HG03135 (cell line): ENCODE results near the gene PCDH9.

ENCODE experiments used
- ATAC-seq: cut with Tn5 transposase; IDR thresholded peaks from one replicate; pipeline ENCODE4 v1.9.1; 2021; ENCODE audit warnings: mild to moderate bottlenecking, moderate library complexity; ENCODE audit not compliant: unreplicated experiment

Gene PCDH9

DNA sequence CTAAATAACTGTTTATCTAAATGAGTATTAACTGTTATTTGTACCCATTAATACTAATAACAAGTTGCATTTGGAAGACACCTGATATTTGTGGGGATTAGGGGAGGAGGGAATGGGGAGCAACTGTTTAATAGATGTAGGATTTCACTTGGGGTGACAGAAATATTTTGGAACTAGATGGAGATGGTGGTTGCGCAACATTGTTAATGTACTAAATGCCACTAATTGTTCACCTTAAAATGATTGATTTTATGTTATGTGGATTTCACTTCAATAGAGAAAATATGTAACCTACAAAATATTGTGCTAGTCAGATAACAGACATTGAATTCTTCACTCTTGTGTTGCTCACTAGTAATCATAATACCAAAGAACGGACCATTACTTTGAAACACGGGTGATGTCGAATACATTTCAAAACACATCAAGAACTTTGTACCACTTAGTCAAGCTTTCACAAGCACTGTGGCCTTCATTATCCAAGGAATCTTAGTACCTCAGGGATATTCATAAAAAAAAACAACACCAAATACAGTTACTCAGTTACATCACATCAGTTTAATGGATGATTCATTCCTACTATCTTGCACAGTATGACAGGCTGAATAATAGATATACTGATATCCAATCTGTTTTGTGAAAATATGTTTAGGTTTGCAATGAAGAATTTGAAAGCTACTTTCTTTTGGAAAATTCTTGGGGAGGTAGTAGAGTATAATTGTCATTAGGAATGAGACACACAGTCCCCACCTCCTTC, 721.8 kb downstream of the PCDH9 start:
- no peak for ATAC-seq

DNA sequence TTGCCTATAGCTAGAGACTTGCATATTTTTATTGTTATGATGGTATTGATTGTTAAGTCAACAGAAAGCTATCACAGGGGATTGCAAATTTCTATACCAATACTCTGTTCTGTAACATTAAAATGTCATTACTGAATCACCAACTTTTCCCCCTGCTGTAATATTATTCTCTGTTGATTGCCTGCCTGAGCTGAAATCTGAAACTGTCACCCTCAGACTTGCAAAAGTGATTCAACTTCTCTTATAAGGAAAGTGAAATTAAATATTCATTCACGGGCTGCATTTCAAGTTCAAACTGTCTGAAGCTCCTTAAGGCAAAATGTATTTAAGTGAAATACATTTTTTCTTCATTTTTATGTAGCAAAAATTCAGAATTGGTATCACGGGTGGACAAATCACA, 723.2 kb downstream of the PCDH9 start:
- ATAC-seq, result peak; percentile 77

DNA sequence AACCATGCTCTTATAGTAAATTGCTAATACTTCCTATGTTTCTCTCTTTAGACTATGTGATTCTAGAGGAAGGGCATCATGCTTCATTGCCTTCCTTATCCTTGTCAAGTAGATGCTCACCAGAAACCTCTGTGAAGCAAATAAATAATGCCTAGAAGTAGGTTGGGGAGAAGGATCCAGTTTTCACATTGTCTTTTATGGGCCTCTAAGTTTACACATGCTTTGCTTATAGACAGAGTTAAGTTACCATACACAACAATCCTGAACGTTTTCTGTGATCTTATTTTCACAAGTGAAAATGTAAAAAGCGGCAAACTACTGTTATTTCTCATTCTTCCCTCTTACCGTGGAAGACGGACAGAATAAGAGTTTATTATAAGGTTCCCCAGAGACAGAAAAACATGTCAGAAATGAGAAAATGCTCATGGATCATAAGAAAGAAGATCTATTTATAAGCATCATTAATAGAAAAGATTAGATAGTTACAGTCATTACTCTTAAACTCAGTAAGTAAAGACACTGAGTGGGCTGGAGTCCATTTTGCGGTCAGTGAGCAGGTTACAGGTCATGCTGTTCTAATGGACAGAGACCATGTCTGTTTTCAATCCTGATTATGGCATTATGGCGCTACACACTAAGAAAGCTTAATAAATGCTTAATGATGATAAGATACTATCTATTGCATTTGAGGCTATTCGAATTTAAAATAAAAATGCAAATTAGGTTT, 723.9 kb downstream of the PCDH9 start:
- no peak for ATAC-seq

DNA sequence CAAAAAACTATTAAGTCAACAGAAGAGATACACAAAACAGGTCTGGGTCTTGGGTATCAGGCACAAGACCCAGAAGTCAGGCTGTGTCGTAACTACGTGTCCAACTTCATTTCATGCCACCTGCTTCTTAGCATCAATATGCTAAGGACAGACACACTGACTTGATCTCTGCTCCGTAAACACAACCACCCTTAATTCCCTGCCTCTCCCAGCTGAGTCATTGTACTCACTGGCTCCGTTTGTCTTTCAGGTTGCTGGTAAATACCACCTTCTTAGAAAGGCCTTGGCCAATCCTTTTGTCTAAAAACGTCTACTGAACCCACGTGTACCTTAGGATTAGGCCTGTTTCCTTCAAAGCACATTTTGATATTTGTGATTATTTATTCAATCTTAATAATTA, 726.2 kb downstream of the PCDH9 start:
- no peak for ATAC-seq

DNA sequence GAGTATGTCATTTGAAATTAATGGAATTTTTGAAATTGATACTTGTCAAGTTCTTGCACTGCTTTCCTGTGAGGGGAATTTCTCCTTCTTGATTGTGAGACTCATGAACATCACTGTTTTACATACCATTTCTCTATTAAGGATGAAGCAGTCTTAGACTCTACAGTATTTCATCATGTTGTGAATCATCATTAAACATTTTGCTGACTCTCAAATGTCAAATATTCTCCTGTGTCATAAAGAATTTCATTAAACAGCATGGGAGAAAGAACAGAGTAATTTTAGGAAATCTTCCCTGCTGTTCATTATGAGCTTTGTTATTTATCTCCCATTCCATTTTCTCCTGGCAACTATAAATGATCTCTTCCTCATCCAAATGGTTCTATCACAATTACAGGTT, 729.0 kb downstream of the PCDH9 start:
- ATAC-seq, result no peak

DNA sequence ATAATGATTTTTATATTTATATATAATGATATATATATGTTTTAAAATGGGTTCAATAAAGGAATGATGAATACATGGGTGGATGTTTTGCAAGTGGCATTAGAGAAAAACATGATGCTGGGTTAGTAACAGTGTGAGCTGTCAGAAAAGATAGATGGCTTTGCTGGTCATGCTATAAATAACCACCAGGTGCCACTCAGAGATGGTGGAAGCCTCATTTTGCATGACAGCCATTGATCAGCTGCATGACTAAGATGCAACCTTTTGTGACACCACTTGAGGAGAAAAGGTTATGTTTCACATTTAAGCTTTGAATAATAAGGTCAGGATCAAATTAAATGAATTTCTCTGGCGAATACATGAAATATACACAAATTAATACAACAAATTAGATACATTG, 737.7 kb downstream of the PCDH9 start:
- ATAC-seq, result peak; percentile 83

DNA sequence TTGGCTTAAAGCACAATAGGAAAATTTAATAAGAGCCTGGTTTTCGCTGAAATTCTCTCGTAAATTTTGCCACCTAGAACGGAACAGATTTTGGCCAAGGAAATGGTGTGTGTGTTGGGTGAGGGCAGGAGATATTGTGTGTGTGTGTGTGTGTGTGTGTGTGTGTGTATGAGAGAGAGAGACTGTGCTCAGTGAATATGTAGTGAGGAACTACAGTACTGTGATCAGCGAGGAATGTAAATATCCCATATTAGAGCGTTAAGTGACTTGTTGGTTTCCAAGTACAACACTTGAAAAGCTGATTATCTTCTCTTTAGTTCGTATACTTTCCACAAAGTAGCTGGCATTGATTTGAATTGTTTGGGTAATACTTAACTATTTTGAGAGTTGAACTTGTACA, 738.9 kb downstream of the PCDH9 start:
- ATAC-seq, result no peak

DNA sequence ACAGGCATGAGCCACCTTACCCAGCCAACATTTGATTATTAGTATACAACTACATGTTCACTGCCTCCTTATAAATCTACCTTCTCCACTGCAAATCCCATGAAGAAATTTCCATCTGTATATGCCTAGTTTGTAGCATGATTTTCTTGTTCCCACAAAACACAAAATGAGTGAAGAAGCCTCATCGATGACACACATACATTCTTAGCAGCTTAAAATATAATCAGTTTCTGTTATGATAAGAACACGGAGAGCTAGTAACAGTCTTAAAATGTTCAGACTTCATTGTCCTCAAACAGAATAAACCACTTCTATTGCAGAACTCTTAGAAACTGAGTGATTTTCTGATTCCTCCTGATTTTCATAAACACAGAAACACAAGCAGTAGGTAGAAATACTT, 740.5 kb downstream of the PCDH9 start:
- ATAC-seq, result no peak

DNA sequence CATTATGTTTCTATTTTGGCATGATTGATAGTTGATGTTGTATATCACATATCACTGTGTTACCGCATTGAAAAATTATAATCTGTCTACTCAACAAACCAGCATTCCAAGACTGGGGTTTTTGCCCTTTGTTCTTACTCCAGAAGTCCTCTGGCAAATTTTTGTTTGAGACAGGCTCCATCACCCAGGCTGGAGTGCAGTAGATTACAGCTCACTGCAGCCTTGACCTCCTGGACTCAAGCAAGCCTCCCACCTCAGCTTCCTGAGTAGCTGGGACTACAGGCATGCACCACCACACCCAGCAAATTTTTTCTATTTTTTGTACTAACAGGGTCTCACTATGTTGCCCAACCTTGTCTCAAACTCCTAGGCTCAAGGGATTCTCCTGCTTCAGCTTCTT, 741.0 kb downstream of the PCDH9 start:
- ATAC-seq, result no peak

DNA sequence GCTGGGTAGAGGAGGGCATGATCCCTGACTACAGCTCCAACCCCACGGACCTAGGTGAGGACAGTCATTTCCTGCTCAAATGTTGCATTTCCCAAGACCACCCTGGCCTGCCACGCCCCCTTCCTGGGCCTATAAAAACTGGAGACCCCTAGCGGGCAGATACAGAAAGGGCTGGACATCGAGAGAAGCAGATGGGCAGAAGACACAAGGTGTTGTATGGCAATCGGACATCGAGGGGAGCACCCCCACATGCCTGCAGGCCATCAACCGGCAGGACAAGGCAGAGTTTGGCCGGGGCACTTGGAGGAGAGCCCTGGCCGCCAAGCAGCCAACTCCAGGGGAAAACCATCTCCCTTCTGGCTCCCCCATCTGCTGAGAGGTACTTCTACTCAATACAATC, 746.4 kb downstream of the PCDH9 start:
- no peak for ATAC-seq

DNA sequence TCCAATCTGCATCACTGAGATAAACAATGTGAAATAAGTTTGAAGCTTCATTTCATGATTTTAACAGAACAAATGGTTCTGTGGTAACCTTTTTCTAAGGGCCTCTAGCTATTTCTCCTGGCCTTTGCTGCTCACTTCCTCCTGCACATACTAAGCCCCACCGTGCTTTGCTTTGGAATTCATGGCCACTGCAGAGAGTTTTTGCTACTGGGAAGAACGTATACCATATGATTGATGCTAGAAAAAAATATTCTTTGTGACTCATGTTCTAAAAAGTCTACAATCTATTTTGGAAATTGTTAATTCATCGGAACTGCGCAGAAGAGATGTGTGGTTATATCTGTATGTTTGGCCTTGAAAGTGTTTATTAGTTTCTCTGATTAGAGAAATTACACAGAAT, 747.3 kb downstream of the PCDH9 start:
- no peak for ATAC-seq

DNA sequence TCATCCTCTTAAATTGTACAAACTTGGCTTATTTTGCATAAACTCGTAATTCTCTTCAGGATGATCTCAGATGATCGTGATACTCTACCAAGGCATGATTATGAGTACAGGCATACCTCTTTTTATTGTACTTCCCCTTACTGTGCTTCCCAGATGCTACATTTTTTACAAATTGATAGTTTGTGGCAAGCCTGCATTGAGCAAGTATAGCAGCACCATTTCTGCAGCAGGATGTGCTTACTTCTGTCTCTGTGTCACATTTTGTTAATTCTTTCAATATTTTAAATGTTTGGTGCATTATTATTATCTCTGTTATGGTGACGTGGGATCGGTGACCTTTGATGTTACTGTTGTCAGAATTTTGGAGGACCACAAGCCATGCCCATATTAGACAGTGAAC, 752.3 kb downstream of the PCDH9 start:
- ATAC-seq, result no peak

DNA sequence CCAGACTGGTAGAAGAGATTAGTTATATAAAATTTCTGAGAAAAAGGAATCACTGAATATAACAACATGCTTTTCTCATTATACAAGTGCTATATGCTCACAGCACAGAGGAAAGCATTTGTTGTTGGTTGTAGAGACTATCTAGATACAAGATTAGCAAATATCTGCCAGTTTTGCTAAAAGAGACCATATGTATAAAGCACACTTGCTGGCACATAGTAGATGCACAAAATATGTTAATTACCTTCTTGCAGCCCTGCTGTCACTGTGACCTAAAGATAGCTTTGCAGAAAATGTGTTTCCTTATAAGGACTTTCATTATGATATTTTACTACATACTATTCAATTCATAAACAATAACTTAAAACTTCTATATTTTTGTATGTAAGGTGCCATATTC, 755.1 kb downstream of the PCDH9 start:
- no peak for ATAC-seq

DNA sequence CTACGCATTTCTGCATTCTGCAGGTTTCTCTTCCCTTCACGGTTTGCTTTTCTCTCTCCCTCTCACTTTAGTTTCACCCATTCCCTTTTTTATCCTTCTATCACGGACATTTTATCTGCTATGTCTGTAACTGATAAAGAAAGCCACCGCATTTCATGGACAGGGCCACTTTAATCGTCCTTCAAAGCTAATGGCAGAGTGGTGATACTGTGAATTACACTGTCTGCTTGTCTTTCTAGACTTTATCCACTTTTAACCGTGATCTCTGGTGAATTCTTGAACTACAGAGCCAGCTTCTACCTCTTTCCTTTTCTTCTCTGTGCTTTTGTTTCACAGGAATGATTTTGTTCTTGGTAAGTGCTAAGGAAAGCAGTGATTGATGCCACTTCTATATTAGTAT, 760.4 kb downstream of the PCDH9 start:
- ATAC-seq, result no peak

DNA sequence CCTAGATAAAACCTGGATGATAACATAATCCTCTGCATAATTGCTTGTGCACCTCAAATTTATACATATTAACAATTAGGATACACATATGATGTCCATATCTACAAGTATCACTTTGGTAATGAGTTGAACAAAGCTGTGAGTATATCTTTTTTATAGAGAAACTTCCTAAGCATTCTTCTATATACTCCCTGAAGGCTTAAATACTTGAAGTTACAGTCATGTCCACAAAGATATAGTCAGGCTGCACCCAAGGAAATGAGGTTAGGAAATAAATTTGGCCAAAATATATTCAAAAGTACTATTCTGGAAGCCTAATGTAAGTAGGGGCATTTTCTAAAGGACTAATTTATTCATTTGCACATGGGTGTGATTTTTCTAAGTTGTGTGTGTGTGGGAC, 761.5 kb downstream of the PCDH9 start:
- no peak for ATAC-seq

DNA sequence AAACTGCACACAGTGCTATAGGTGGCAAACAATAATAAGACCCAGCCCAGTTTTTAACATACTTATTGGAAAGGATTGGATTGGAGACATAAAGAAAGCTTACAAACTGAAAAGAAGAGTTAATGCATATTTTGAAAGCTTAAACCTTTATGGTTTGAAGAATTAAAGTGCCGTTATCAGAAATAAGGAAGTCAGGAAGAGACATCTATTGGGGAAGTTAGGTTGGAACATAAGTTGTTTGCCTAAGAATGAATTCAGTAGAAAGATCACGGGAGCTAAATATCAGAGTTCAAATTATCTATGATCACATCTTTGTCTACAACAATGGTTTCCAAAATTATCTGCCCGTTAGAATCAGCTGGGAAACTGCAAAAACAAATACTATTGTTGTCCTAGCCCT, 767.9 kb downstream of the PCDH9 start:
- no peak for ATAC-seq

DNA sequence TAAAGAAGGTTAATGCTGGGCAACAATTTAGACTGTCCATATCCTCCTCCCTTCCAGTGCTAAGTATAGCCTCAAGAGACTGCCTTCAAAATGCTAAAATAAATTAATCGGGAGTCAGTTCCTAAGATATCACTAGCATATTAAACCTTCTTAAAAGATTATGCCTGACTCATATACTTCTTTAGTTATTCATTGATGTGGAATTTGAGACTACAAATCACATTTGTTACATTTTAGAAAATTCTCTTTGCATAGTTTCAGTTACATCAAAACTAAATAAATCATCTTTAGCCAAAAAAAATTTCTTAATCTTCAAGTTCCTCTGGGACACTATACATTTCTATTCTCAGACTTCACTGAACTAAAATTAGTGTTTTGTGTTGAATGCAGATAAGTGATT, 769.1 kb downstream of the PCDH9 start:
- no peak for ATAC-seq

DNA sequence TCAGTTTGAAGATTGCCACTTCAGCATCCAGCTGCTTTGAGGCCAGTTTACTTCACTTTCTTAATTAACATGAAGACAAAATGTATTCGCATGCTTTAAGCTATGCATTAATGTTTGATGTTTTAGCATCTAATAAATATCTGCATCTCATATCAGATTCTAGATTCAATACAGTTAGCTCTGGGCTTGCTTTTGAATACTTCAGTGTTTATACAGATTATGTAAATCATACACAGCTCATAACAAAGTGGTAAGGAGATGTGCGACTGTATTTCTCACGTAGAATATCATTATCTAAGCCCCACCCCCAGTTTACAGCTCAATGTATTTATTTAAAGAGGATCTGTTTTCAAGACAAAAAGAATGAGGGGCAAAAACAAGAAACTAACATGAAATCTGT, 770.5 kb downstream of the PCDH9 start:
- ATAC-seq, result no peak

DNA sequence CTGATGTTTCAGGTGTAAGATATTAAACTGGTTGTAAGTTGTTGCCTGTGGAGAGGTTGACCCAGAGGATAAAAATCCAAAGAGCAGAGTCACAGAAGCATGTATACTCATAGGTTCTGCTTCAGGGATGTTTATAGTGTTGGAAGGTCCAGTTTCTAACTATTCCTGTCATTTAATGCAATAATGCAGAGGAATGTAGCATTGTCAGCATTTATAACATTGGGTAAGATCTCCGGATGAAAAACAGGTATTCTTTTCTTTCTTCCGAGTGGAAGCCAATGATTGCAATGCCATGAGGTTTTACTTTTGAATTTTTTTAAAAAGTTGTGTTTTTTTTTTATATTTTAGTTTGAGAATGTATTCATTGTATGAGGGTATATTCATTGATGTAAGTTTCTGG, 771.0 kb downstream of the PCDH9 start:
- ATAC-seq, result no peak

DNA sequence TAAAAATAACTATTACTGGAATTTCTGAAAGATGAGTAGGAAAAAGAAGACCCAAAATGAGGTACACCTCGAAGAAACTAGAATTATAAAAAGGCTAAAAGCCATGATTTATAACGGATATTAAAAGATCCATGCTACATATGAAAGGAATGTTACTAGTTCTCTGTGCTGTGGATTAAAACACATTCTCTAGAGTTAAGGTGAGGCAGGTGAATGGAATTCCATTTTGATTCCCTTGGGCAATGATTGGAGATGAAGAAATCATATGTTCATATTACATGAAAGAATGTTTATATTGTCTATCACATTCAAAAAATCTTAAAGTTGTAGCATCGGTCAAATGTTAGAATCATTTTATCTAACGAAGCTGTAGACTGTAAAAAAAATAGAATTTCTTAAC, 783.7 kb downstream of the PCDH9 start:
- no peak for ATAC-seq

DNA sequence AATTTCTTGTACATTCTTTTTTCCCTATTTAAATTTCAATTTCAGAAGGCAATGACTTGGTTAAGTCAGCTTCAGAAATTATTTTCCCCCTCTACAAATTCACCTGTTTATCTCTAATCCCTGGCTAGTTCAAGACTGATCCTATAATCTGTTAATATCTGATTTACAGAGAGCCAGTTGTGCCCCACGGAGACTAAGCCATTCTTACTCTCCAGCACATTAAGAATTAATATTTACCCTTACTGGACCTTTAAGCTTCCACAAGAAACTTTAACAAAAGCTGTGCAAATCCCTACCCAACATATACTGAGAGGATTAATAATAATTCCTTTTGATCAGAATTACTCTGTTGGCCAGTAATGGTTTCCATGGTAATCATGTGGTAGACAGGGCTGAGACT, 786.2 kb downstream of the PCDH9 start:
- ATAC-seq, result no peak

DNA sequence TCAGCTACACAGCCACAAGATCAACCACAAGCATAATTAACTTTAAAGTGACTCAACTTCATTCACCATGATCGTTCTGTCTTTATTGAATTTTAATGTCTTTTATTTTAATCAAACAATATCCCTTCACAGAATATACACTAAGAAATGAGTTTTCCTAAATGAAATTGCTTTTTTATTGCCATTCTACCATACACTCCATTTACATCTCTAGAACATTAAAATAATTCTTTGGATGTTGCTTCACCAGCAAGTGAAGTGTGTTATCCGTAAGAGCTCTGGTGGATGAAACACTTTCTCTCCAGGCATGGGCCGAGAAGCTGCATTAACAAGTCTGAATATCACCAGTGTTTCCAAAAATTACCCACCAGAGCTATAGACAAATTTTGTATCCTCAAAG, 789.2 kb downstream of the PCDH9 start:
- no peak for ATAC-seq

DNA sequence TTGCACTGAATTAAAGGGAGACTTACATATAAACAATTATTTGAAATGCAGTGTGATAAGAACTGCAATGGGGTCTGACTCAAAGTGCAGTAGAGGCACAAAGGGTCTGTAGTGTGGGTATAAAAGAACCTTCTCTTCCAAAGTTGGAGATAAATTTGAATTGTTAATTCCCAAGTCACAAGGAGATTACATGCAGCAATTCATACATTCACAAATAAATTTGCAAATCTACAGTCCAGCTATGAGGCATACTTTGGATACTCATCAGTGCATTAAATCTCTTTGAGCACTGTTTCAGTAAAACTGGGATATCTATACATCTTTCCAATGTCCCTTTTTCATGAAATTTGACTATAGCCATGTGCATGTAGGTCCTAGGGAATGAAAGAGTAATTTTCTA, 799.4 kb downstream of the PCDH9 start:
- ATAC-seq, result no peak
